K562 (cell line): Measurements from ENCODE around the gene NINL. TPM values are rescaled to one million over a fixed set of nuclear protein-coding genes. Genes with fewer than 3 reads are reported as not detected.

Source experiments
- ATAC-seq: fragments of 200-7000 bp; cut with Tn5 transposase; 3 replicates; pipeline ENCODE4 v1.9.1; 2020; ENCODE audit warnings: moderate library complexity
- BruUV-seq: library from RNA; stranded (reverse); fragments of 400-500 nt; replicated peaks from 2 replicates; lab custom pipeline; 2021; lab: Mats Ljungman, UMichigan
- CTCF ChIA-PET: fragments of 300-600 bp; formaldehyde crosslinking; extraction: SDS; loops from one replicate; lab custom pipeline; 2021; ENCODE audit warnings: low intra/inter-chr PET ratio; lab: Yijun Ruan, JAX
- POLR2A ChIA-PET: fragments of 300-600, 350-650 bp; sonication (Branson Sonifier 250); formaldehyde crosslinking; extraction: SDS; loops from one replicate; lab custom pipeline; 2021; ENCODE audit warnings: antibody characterized with exemption, inconsistent platforms; lab: Yijun Ruan, JAX
- DNase-seq, 4 experiments: peaks; one replicate each; pipeline versions ENCODE4 v3.0.0 to v3.0.0-alpha.2; 2011 to 2018; ENCODE audit warnings: low spot score in 3 of 4, mixed read lengths in 3 of 4; ENCODE audit errors: extremely low read depth in 1 of 4
- FAIRE-seq: peaks from 2 replicates; lab custom pipeline; 2011; peaks lifted over from hg19 to GRCh38; lab: Jason Lieb, UNC
- H2AFZ ChIP-seq: 2 replicates; pipeline ENCODE4 v1.6.0; 2011; ENCODE audit warnings: low read depth, low read length, control low read depth, inconsistent platforms
- H3K27ac ChIP-seq: fragments of 200-600 bp; 3 replicates; pipeline ENCODE4 v1.8.0; 2011; ENCODE audit warnings: low read depth, mild to moderate bottlenecking, control low read depth, inconsistent platforms, low read length, moderate library complexity, mixed read lengths; ENCODE audit errors: extremely low read depth
- H3K27me3 ChIP-seq, 2 experiments: fragments of 300-600 bp in 1 of 2; 2 replicates in 1 of 2; 3 replicates in 1 of 2; pipeline versions ENCODE4 v1.6.0 to v1.8.0; 2011; ENCODE audit warnings: inconsistent platforms in 2 of 2, low read length in 2 of 2, mild to moderate bottlenecking in 1 of 2, mixed read lengths in 1 of 2, moderate library complexity in 1 of 2; ENCODE audit not compliant: control insufficient read depth in 2 of 2, insufficient read depth in 2 of 2
- H3K36me3 ChIP-seq: fragments of 300-600 bp; 3 replicates; pipeline ENCODE4 v1.8.0; 2011; ENCODE audit warnings: mild to moderate bottlenecking, low read length, inconsistent platforms; ENCODE audit not compliant: control insufficient read depth, insufficient read depth
- H3K4me1 ChIP-seq, 2 experiments: fragments of 200-600 bp in 1 of 2; replicated peaks in 1 of 2; 2 replicates in 1 of 2; 3 replicates in 1 of 2; pipeline versions ENCODE4 v1.5.1 to v1.8.0; 2011; ENCODE audit warnings: inconsistent platforms in 2 of 2, low read length in 2 of 2, mild to moderate bottlenecking in 1 of 2, mixed read lengths in 1 of 2, moderate library complexity in 1 of 2; ENCODE audit not compliant: control insufficient read depth in 2 of 2, insufficient read depth in 2 of 2
- H3K4me2 ChIP-seq: 2 replicates; pipeline ENCODE4 v1.6.1; 2011; ENCODE audit warnings: low read length, control low read depth, inconsistent platforms, mixed read lengths; ENCODE audit not compliant: insufficient read depth
- H3K4me3 ChIP-seq: fragments of 200-600 bp; sonication (generic), shearing (Covaris generic); 2 replicates; pipeline ENCODE4 v1.5.1; 2016; ENCODE audit warnings: control low read depth, inconsistent platforms
- H3K79me2 ChIP-seq: fragments of 200-600 bp; 3 replicates; pipeline ENCODE4 v1.8.0; 2011; ENCODE audit warnings: low read length, inconsistent platforms; ENCODE audit not compliant: control insufficient read depth, insufficient read depth
- H3K9ac ChIP-seq, 2 experiments: 2 replicates each; pipeline versions ENCODE4 v1.6.0 to v1.6.1; 2011; ENCODE audit warnings: low read depth in 2 of 2, low read length in 2 of 2, control low read depth in 1 of 2, inconsistent platforms in 1 of 2, mild to moderate bottlenecking in 1 of 2, mixed read lengths in 1 of 2; ENCODE audit not compliant: insufficient read depth in 1 of 2
- H3K9me1 ChIP-seq: one replicate; pipeline ENCODE4 v1.6.0; 2011; ENCODE audit warnings: inconsistent platforms, mild to moderate bottlenecking, low read length, moderate library complexity; ENCODE audit not compliant: control insufficient read depth, insufficient read depth
- H3K9me3 ChIP-seq: replicated peaks from 2 replicates; pipeline ENCODE4 v1.5.1; 2011; ENCODE audit warnings: low read depth, low read length, inconsistent platforms; ENCODE audit not compliant: control insufficient read depth, insufficient read depth
- H4K20me1 ChIP-seq: replicated peaks from 2 replicates; pipeline ENCODE4 v1.6.1; 2011; ENCODE audit warnings: low read length, inconsistent platforms, mixed read lengths; ENCODE audit not compliant: control insufficient read depth, insufficient read depth
- ATF7 ChIP-seq: fragments of 450-650 bp; IDR thresholded peaks from 2 replicates; pipeline ENCODE4 v1.7.1; 2014; ENCODE audit warnings: mild to moderate bottlenecking, moderate library complexity
- IFI16 ChIP-seq: fragments of 250-450 bp; sonication (Bioruptor Pico); IDR thresholded peaks from 2 replicates; pipeline ENCODE4 v2.1.2; 2022; ENCODE audit warnings: mild to moderate bottlenecking, inconsistent platforms
- MYC ChIP-seq, 2 experiments: fragments of 250-450 bp in 1 of 2; sonication (Bioruptor Pico) in 1 of 2; IDR thresholded peaks; 2 replicates each; pipeline versions ENCODE4 v1.5.1 to v1.6.1; 2012 to 2021; ENCODE audit warnings: low read depth in 2 of 2, borderline replicate concordance in 1 of 2, improper control_type of control experiment in 1 of 2, low read length in 1 of 2, mild to moderate bottlenecking in 1 of 2, moderate library complexity in 1 of 2
- NELFE ChIP-seq: IDR thresholded peaks from 2 replicates; pipeline ENCODE4 v1.6.1; 2011; ENCODE audit warnings: mild to moderate bottlenecking; ENCODE audit not compliant: insufficient read depth, insufficient read length
- NFXL1 ChIP-seq: fragments of 450-650 bp; formaldehyde crosslinking; IDR thresholded peaks from 2 replicates; pipeline ENCODE4 v1.4.0; 2021; ENCODE audit warnings: mild to moderate bottlenecking
- NR2C1 ChIP-seq, 2 experiments: fragments of 450-650 bp; IDR thresholded peaks; 2 replicates each; pipeline ENCODE4 v1.6.1; 2017; ENCODE audit warnings: mild to moderate bottlenecking in 2 of 2, antibody characterized with exemption in 1 of 2, inconsistent platforms in 1 of 2, missing compliant biosample characterization in 1 of 2, missing genetic modification characterization in 1 of 2
- NRF1 ChIP-seq, 2 experiments: fragments of 450-650 bp; IDR thresholded peaks in 1 of 2; conservative IDR thresholded peaks in 1 of 2; 2 replicates each; pipeline ENCODE4 v1.6.1; 2014; ENCODE audit warnings: mild to moderate bottlenecking in 2 of 2
- ZNF175 ChIP-seq: fragments of 200-800 bp; sonication (Bioruptor generic); IDR thresholded peaks from 2 replicates; pipeline ENCODE4 v1.6.1; 2016; ENCODE audit warnings: low read depth, mild to moderate bottlenecking, missing genetic modification characterization, missing compliant biosample characterization
- ZNF75A ChIP-seq: fragments of 450-650 bp; formaldehyde crosslinking; IDR thresholded peaks from 2 replicates; pipeline ENCODE4 v1.4.0; 2020; ENCODE audit warnings: mild to moderate bottlenecking
- WGBS: fragments of 100-300 bp; shearing (Covaris generic); methylation state at CpG from one replicate; pipeline ENCODE4 v1.1.6; 2016; ENCODE audit warnings: low coverage, mixed read lengths; ENCODE audit not compliant: insufficient coverage; ENCODE audit errors: missing lambda C conversion rate; 5-methylcytosine and 5-hydroxymethylcytosine counted together
- in situ Hi-C: fragments of 300-500 bp; cut with MboI; formaldehyde crosslinking; loops from 4 replicates; pipeline ENCODE4 v1.15.0; 2018; ENCODE audit warnings: inconsistent platforms, mixed read lengths
- intact Hi-C: fragments of 100-400 bp; cut with micrococcal nuclease; formaldehyde crosslinking; loops from 2 replicates; pipeline ENCODE4 v1.14.2; 2022
- polyA plus RNA-seq, 8 experiments: library from polyadenylated mRNA; depleted of rRNA in 4 of 8; stranded (reverse) in 5 of 8; unstranded in 3 of 8; fragments of >200 nt; fragmentation: Nextera tagmentation in 2 of 8; fragmentation: Illumina TruSeq in 1 of 8; extraction: Ambion mirVana in 2 of 8; extraction: Trizol in 1 of 8; gene quantifications; 2 replicates each; pipeline versions ENCODE4 v1.2.1 to v1.2.3, GENCODE V29; 2011 to 2014; ENCODE audit warnings: inconsistent platforms in 1 of 8, missing spikeins in 1 of 8
- total RNA-seq, 7 experiments: library from RNA; depleted of rRNA in 6 of 7; stranded (reverse); fragments of >200 nt in 6 of 7; fragmentation: Illumina TruSeq in 2 of 7; extraction: Trizol in 2 of 7; gene quantifications; 2 replicates each; pipeline versions ENCODE4 v1.2.1 to v1.2.3, GENCODE V29; 2011 to 2021; ENCODE audit warnings: low replicate concordance in 1 of 7
- TF ChIP-seq, protein P1 (sequence below): fragments of 450-650 bp; IDR thresholded peaks from 2 replicates; pipeline ENCODE4 v1.6.1; 2018; ENCODE audit not compliant: partially characterized antibody

NINL gene
- total and polyA plus RNA-seq, 9 of the 15 experiments (the other 6 are each of a cell fraction or from before 2014, with no cell fraction given), result 0.03 to 0.22 (median 0.05) TPM; not detected in 5

DNA sequence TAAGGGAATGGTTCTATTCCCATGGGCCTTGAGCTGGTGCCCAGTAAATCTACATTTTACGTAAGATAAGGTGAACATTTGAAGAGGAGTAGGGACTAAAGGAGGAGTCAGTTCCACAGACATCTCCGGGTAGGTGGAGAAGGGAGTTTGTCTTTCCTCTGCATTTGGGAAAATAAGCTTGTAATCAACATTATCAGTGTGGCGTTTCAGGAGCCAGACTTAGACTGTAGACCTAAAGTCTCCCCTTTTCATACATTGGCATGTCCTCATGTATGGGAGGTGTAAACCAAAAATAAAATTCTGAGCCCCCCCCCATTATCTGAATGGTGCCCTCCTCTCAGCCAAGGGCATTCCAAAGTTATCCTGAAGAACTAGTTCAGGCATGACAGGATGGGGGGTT lies 40.2 kb downstream of the NINL start:
- H3K27ac ChIP-seq, result no peak overlapping the region
- TF ChIP-seq NFXL1 (CRISPR knock-in tag), result no peak
- no peak for TF ChIP-seq NRF1 (conservative IDR thresholded peaks at IDR 0.05 in 1 of 2, IDR thresholded peaks at IDR 0.05 in 1 of 2)
- no peak for TF ChIP-seq NELFE
- TF ChIP-seq MYC (IDR thresholded peaks at IDR 0.05; ENCODE audit: low read depth, low read length), result no peak
- TF ChIP-seq MYC (CRISPR knock-in tag; IDR thresholded peaks at IDR 0.05; ENCODE audit: borderline replicate concordance, low read depth), result no peak
- no peak for TF ChIP-seq ZNF75A (CRISPR knock-in tag)
- TF ChIP-seq NR2C1 (IDR thresholded peaks at IDR 0.05), result no peak
- TF ChIP-seq NR2C1 (tag; IDR thresholded peaks at IDR 0.05), result no peak
- TF ChIP-seq, protein P1, sequence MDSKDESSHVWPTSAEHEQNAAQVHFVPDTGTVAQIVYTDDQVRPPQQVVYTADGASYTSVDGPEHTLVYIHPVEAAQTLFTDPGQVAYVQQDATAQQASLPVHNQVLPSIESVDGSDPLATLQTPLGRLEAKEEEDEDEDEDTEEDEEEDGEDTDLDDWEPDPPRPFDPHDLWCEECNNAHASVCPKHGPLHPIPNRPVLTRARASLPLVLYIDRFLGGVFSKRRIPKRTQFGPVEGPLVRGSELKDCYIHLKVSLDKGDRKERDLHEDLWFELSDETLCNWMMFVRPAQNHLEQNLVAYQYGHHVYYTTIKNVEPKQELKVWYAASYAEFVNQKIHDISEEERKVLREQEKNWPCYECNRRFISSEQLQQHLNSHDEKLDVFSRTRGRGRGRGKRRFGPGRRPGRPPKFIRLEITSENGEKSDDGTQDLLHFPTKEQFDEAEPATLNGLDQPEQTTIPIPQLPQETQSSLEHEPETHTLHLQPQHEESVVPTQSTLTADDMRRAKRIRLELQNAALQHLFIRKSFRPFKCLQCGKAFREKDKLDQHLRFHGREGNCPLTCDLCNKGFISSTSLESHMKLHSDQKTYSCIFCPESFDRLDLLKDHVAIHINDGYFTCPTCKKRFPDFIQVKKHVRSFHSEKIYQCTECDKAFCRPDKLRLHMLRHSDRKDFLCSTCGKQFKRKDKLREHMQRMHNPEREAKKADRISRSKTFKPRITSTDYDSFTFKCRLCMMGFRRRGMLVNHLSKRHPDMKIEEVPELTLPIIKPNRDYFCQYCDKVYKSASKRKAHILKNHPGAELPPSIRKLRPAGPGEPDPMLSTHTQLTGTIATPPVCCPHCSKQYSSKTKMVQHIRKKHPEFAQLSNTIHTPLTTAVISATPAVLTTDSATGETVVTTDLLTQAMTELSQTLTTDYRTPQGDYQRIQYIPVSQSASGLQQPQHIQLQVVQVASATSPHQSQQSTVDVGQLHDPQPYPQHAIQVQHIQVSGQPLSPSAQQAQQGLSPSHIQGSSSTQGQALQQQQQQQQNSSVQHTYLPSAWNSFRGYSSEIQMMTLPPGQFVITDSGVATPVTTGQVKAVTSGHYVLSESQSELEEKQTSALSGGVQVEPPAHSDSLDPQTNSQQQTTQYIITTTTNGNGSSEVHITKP, result peak; percentile 93
- no peak for TF ChIP-seq IFI16
- TF ChIP-seq ZNF175 (CRISPR knock-in tag), result no peak
- TF ChIP-seq ATF7, result 0 out of 2 replicates have a peak, but pooled peaks have one; percentile 25
- H4K20me1 ChIP-seq, result no peaks in the 10 kb centered on the region
- H3K4me1 ChIP-seq, result peaks cover 0 to 15% of the 10 kb centered on the region in 2 experiments; a peak in 2 of 5 replicates
- POLR2A ChIA-PET, result no interaction called here
- no peaks in the 10 kb centered on the region for H3K79me2 ChIP-seq
- H3K36me3 ChIP-seq, result no peaks in the 10 kb centered on the region
- DNase-seq (no peak), FAIRE-seq (no peak), ATAC-seq (no peak)
- CTCF ChIA-PET, result no interaction called here
- no peak overlapping the region for H2AFZ ChIP-seq
- no peak overlapping the region for H3K4me3 ChIP-seq
- H3K9ac ChIP-seq, result no peak overlapping the region
- H3K9me1 ChIP-seq, result no peaks in the 10 kb centered on the region
- 0% methylated on average over 3 of the region's 3 CpGs for WGBS
- H3K4me2 ChIP-seq, result no peak overlapping the region
- BruUV-seq, result no TSS peak
- no peaks in the 10 kb centered on the region for H3K9me3 ChIP-seq
- no peaks in the 10 kb centered on the region for H3K27me3 ChIP-seq
- in situ Hi-C loops, result no loop called here
- intact Hi-C loops, result no loop called here
